ENCODE measurements around the gene SUGCT. TPM values are rescaled to one million over a fixed set of nuclear protein-coding genes. Genes with fewer than 3 reads are reported as not detected.

SUGCT gene
- total and polyA plus RNA-seq, 8 donors: 0.87 to 8.0 (median 2.9) TPM; not detected in 1

DNA sequence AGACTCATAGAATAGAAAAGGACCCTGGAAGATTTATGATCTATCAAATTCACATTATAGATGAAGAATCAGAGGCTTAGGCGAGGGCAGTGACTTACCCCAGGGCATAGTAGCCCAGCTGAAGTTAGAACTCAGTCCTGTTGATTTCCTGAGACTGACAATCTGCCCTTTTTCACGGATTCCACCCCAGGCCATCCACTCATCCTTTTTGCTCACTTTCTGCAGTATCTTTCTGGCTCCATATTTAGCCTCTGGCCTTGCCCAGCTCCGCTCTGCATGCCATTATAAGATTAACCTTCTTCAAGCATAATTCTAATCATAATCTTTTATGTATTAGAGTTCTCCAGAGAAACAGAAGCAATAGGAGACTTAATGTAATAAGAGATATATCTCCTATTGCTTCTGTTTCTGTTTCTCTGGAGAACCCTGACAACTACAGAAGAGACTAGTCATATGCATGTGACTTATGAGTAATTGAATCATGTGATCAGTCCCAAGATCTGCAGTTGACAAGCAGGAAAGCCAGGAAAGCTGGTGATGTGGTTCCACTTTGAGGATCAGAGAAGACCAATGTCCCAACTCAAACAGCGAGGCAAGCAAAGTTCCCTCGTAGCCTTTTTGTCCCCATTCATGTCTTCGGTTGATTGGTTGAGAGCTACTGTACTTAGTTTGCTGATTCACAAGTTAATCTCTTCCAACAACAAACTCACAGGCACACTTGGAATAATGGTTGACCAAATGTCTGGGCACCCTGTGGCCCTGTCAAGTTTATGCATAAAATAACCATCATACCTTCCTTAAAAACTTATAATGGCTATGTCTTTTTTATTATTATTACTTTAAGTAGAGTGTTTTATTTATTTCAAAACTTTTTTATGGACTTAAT lies 412.1 kb downstream of the SUGCT start:
- intact Hi-C loops (cut with DNase I; ENCODE audit: low total_unique reads): no loop called here
- TF ChIP-seq CTCF (IDR thresholded peaks at IDR 0.05) (no peak), EP300 (IDR thresholded peaks at IDR 0.05) (no peak), POLR2AphosphoS5 (IDR thresholded peaks at IDR 0.05) (no peak), POLR2A (IDR thresholded peaks at IDR 0.05) (no peak)
- no peaks in the 10 kb centered on the region for H3K9me3 ChIP-seq
- 81 to 88% (median 87%) methylated on average over 6 of the region's 6 CpGs for WGBS, 5 donors
- no peak overlapping the region for H3K4me3 ChIP-seq
- H3K4me1 ChIP-seq: peaks cover 0 to 5% (median 0%) of the 10 kb centered on the region in 4 donors
- no peaks in the 10 kb centered on the region for H3K36me3 ChIP-seq
- DNase-seq: no peak
- H3K27me3 ChIP-seq: no peaks in the 10 kb centered on the region
- no peak overlapping the region for H3K27ac ChIP-seq

DNA sequence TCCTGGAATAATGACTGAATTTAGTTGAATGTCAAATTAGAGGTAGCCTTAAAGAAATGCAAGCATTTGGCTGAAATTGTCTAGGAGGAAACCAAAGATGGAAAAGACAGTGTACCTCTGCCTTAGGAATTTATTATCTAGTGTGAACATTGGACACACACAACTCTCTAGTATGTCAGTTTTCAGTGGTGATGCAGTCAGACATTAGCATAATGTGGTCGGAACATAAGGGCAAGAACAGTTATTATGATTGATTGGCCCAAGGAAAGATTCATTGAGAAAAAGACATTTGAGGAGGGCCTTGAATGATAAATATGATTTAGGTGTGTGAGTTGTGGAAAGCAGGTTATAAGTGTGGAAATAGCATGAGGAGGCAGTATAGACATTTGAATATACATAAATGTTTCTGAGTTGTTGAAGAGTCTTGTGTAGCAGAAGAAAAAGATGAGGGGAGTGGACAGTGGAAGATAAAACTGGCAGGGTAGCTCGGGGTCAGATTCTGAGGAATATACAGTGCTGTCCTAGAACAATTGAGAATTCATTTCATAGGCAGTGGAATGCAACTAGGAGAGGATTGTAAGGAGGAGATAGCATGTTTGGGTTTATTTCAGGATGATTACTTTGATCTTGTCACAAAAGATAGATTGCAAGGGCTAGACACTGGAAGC lies 414.7 kb downstream of the SUGCT start:
- no peak for DNase-seq
- intact Hi-C loops (cut with DNase I; ENCODE audit: low total_unique reads): no loop called here
- Histone ChIP-seq H3K4me3 (no peak overlapping the region), H3K4me1 (no peaks in the 10 kb centered on the region), H3K9me3 (no peaks in the 10 kb centered on the region), H3K27me3 (no peaks in the 10 kb centered on the region), H3K27ac (no peak overlapping the region), H3K36me3 (no peaks in the 10 kb centered on the region)
- WGBS, 5 donors: 76 to 86% (median 82%) methylated on average over 2 of the region's 2 CpGs
- no peak for TF ChIP-seq EP300 (IDR thresholded peaks at IDR 0.05)
- TF ChIP-seq POLR2AphosphoS5 (IDR thresholded peaks at IDR 0.05): no peak
- no peak for TF ChIP-seq CTCF (IDR thresholded peaks at IDR 0.05)
- TF ChIP-seq POLR2A (IDR thresholded peaks at IDR 0.05): no peak

GRCh38 chr7:40551685-40552576 lies 417.1 kb downstream of the SUGCT start:
- H3K4me3 ChIP-seq: no peak overlapping the region
- no peak overlapping the region for H3K27ac ChIP-seq
- no peaks in the 10 kb centered on the region for H3K4me1 ChIP-seq

More at GRCh38 chr7:40551685-40552576, 417.1 kb downstream of the SUGCT start:
- TF ChIP-seq CTCF (IDR thresholded peaks at IDR 0.05) (no peak), POLR2A (IDR thresholded peaks at IDR 0.05) (no peak), POLR2AphosphoS5 (IDR thresholded peaks at IDR 0.05) (no peak), EP300 (IDR thresholded peaks at IDR 0.05) (no peak)
- DNase-seq: peak in 1 of 2 donors; percentile 30
- no peaks in the 10 kb centered on the region for H3K36me3 ChIP-seq
- H3K27me3 ChIP-seq: no peaks in the 10 kb centered on the region
- 58 to 65% (median 62%) methylated on average over 8 of the region's 8 CpGs for WGBS, 5 donors
- H3K9me3 ChIP-seq: no peaks in the 10 kb centered on the region
- intact Hi-C loops (cut with DNase I; ENCODE audit: low total_unique reads): no loop called here

Measured in stomach (tissue), 9 donors.